ENCODE data around the gene NECAP2.

Gene NECAP2

GRCh38 chr1:16433030-16433429 is 7.5 kb upstream of the NECAP2 start:
- TF ChIP-seq CTCF (IDR thresholded peaks at IDR 0.05; ENCODE audit: insufficient read depth, low read length) (no peak), GABPA (IDR thresholded peaks at IDR 0.05; ENCODE audit: low read depth) (no peak), POLR2AphosphoS5 (IDR thresholded peaks at IDR 0.05; ENCODE audit: low read depth) (no peak), REST (IDR thresholded peaks at IDR 0.05; ENCODE audit: insufficient replicate concordance, low read depth) (no peak), SPI1 (IDR thresholded peaks at IDR 0.05; ENCODE audit: borderline replicate concordance, low read depth) (peak; percentile 6; the same call in 1 of the 2 replicates)

DNA sequence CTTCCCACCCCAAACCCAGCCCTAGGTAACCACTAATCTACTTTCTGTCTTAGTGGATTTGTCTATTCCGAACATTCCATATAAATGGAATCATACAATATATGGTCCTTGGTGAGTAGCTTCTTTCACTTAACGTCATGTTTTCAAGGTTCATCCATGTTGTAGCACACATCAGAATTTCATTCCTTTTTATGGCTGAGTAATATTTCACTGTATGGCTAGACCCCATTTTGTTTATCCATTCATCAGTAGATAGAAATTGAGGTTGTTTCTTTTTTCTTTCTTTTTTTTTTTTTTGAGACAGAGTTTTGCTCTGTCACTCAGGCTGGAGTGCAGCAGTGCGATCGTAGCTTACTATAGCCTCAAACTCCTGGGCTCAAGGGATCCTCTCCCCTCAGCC is 6.5 kb upstream of the NECAP2 start:
- no peak for DNase-seq (ENCODE audit: low read depth in 1 of 2, low spot score in 1 of 2)
- Histone ChIP-seq H3K27ac (replicated peaks) (no peak overlapping the region), H3K27me3 (ENCODE audit: insufficient read depth, poor library complexity, severe bottlenecking) (no peaks in the 10 kb centered on the region), H3K4me3 (replicated peaks; ENCODE audit: insufficient read depth, low read length) (no peak overlapping the region)
- TF ChIP-seq POLR2AphosphoS5 (IDR thresholded peaks at IDR 0.05; ENCODE audit: low read depth): no peak
- TF ChIP-seq SPI1 (IDR thresholded peaks at IDR 0.05; ENCODE audit: borderline replicate concordance, low read depth): no peak
- TF ChIP-seq REST (IDR thresholded peaks at IDR 0.05; ENCODE audit: insufficient replicate concordance, low read depth): no peak
- no peak for TF ChIP-seq GABPA (IDR thresholded peaks at IDR 0.05; ENCODE audit: low read depth)
- TF ChIP-seq CTCF (IDR thresholded peaks at IDR 0.05; ENCODE audit: insufficient read depth, low read length): no peak

More at GRCh38 chr1:16433030-16433429, 7.5 kb upstream of the NECAP2 start:
- no peaks in the 10 kb centered on the region for H3K27me3 ChIP-seq (ENCODE audit: insufficient read depth, poor library complexity, severe bottlenecking)
- H3K27ac ChIP-seq (replicated peaks): no peak overlapping the region
- no peak overlapping the region for H3K4me3 ChIP-seq (replicated peaks; ENCODE audit: insufficient read depth, low read length)
- DNase-seq (ENCODE audit: low read depth in 1 of 2, low spot score in 1 of 2): peak in 1 of 2 experiments; percentile 57

- Histone ChIP-seq H3K4me3 (replicated peaks; ENCODE audit: insufficient read depth, low read length) (no peak overlapping the region), H3K27ac (replicated peaks) (no peak overlapping the region), H3K27me3 (ENCODE audit: insufficient read depth, poor library complexity, severe bottlenecking) (no peaks in the 10 kb centered on the region)
- DNase-seq (ENCODE audit: low read depth in 1 of 2, low spot score in 1 of 2): no peak
- no peak for TF ChIP-seq GABPA (IDR thresholded peaks at IDR 0.05; ENCODE audit: low read depth)
- TF ChIP-seq REST (IDR thresholded peaks at IDR 0.05; ENCODE audit: insufficient replicate concordance, low read depth): no peak
- TF ChIP-seq POLR2AphosphoS5 (IDR thresholded peaks at IDR 0.05; ENCODE audit: low read depth): no peak
- no peak for TF ChIP-seq SPI1 (IDR thresholded peaks at IDR 0.05; ENCODE audit: borderline replicate concordance, low read depth)
- TF ChIP-seq CTCF (IDR thresholded peaks at IDR 0.05; ENCODE audit: insufficient read depth, low read length): no peak
Observed at GRCh38 chr1:16434501-16434900, 6.0 kb upstream of the NECAP2 start.
